B cell (primary cell): ENCODE measurements around the gene HEPN1. TPM values are rescaled to one million over a fixed set of nuclear protein-coding genes. Genes with fewer than 3 reads are reported as not detected.

ENCODE experiments used
- ATAC-seq: fragments of 200-7000 bp; cut with Tn5 transposase; one replicate; pipeline ENCODE4 v1.10.0; 2021; ENCODE audit warnings: low read depth, mild to moderate bottlenecking, moderate number of reproducible peaks, moderate library complexity
- CTCF ChIA-PET: fragments of 350-600 bp; sonication (Branson Sonifier 250); formaldehyde crosslinking; loops from one replicate; lab custom pipeline; 2021; ENCODE audit warnings: antibody characterized with exemption, inconsistent platforms; lab: Charles Lee
- POLR2A ChIA-PET: fragments of 350-600 bp; sonication (Branson Sonifier 250); formaldehyde crosslinking; loops from one replicate; lab custom pipeline; 2021; ENCODE audit warnings: antibody characterized with exemption; lab: Charles Lee
- DNase-seq: peaks from one replicate; pipeline ENCODE4 v3.0.0; 2013
- H2AFZ ChIP-seq: 2 replicates; pipeline ENCODE4 v1.6.1; 2012; ENCODE audit warnings: mild to moderate bottlenecking, low read depth, low read length; ENCODE audit not compliant: insufficient read depth, poor library complexity, severe bottlenecking
- H3K27ac ChIP-seq, 2 donors: 1 replicate in 1 of 2; 2 replicates in 1 of 2; pipeline ENCODE4 v1.5.1; 2012 to 2013; ENCODE audit warnings: low read length in 2 of 2, mild to moderate bottlenecking in 2 of 2, moderate library complexity in 1 of 2
- H3K27me3 ChIP-seq, 4 experiments: fragments of 200-600 bp in 1 of 4; sonication (generic) in 1 of 4; replicated peaks in 1 of 4; 1 replicate in 2 of 4; 2 replicates in 2 of 4; pipeline versions ENCODE4 v1.6.1 to v1.7.0; 2013 to 2016; ENCODE audit warnings: low read length in 3 of 4, mild to moderate bottlenecking in 2 of 4, mixed read lengths in 1 of 4, moderate library complexity in 1 of 4; ENCODE audit not compliant: insufficient read depth in 4 of 4, control insufficient read depth in 3 of 4; ENCODE audit errors: control extremely low read depth in 1 of 4
- H3K36me3 ChIP-seq, 2 experiments: replicated peaks in 1 of 2; 1 replicate in 1 of 2; 2 replicates in 1 of 2; pipeline versions ENCODE4 v1.6.1 to v1.7.1; 2013; ENCODE audit warnings: low read length in 1 of 2; ENCODE audit not compliant: insufficient read depth in 2 of 2, control insufficient read depth in 1 of 2; ENCODE audit errors: control extremely low read depth in 1 of 2, extremely low read depth in 1 of 2
- H3K4me1 ChIP-seq, 2 donors: fragments of 200-600 bp in 1 of 2; sonication (generic) in 1 of 2; 1 replicate in 1 of 2; 2 replicates in 1 of 2; pipeline versions ENCODE4 v1.5.1 to v1.6.1; 2013 to 2017; ENCODE audit warnings: low read length in 2 of 2; ENCODE audit not compliant: control insufficient read depth in 2 of 2, insufficient read depth in 2 of 2
- H3K4me2 ChIP-seq: replicated peaks from 2 replicates; pipeline ENCODE3; 2012; ENCODE audit warnings: mild to moderate bottlenecking, low read depth, low read length; ENCODE audit not compliant: poor library complexity, severe bottlenecking
- H3K4me3 ChIP-seq, 5 experiments: fragments of 200-600 bp in 1 of 5; sonication (generic) in 1 of 5; 1 replicate in 3 of 5; 2 replicates in 2 of 5; pipeline versions ENCODE4 v1.5.1 to v1.7.0; 2011 to 2016; ENCODE audit warnings: low read length in 4 of 5, mild to moderate bottlenecking in 4 of 5, low read depth in 2 of 5, control low read depth in 1 of 5, moderate library complexity in 1 of 5; ENCODE audit not compliant: insufficient read depth in 1 of 5; ENCODE audit errors: control extremely low read depth in 1 of 5, extremely low read depth in 1 of 5
- H3K79me2 ChIP-seq: fragments of 200-600 bp; sonication (generic); one replicate; pipeline ENCODE4 v1.6.0; 2016; ENCODE audit warnings: low read length; ENCODE audit not compliant: control insufficient read depth, insufficient read depth
- H3K9ac ChIP-seq: fragments of 200-600 bp; sonication (generic); 2 replicates; pipeline ENCODE4 v1.6.1; 2017; ENCODE audit warnings: mild to moderate bottlenecking, low read length, moderate library complexity
- H3K9me3 ChIP-seq, 3 donors: one replicate each; pipeline versions ENCODE4 v1.6.1 to v1.7.1; 2013; ENCODE audit warnings: low read length in 2 of 3; ENCODE audit not compliant: control insufficient read depth in 2 of 3, insufficient read depth in 1 of 3; ENCODE audit errors: control extremely low read depth in 1 of 3
- H4K20me1 ChIP-seq: 2 replicates; pipeline ENCODE4 v1.6.0; 2012; ENCODE audit warnings: mild to moderate bottlenecking, low read length; ENCODE audit not compliant: insufficient read depth, control insufficient read depth, poor library complexity, severe bottlenecking
- H3K27ac Mint-ChIP-seq: one replicate; pipeline ENCODE4 v1.8.0; 2021; ENCODE audit warnings: mixed read lengths
- H3K27me3 Mint-ChIP-seq: one replicate; pipeline ENCODE4 v1.8.0; 2021; ENCODE audit warnings: mixed read lengths
- H3K4me1 Mint-ChIP-seq: one replicate; pipeline ENCODE4 v1.8.0; 2021; ENCODE audit warnings: mixed read lengths
- H3K4me3 Mint-ChIP-seq: one replicate; pipeline ENCODE4 v1.8.0; 2021; ENCODE audit warnings: mixed read lengths
- H3K9me3 Mint-ChIP-seq: one replicate; pipeline ENCODE4 v1.8.0; 2022; ENCODE audit warnings: mixed read lengths; ENCODE audit not compliant: insufficient read depth
- EZH2 ChIP-seq: IDR thresholded peaks from 2 replicates; pipeline ENCODE4 v1.6.1; 2012; ENCODE audit warnings: borderline replicate concordance, low read depth, mild to moderate bottlenecking, moderate library complexity, low read length; ENCODE audit not compliant: insufficient read depth, poor library complexity, severe bottlenecking
- WGBS: methylation state at CpG from one replicate; pipeline ENCODE4 v1.1.5; 2013; ENCODE audit warnings: missing lambda C conversion rate; ENCODE audit not compliant: insufficient coverage; 5-methylcytosine and 5-hydroxymethylcytosine counted together
- intact Hi-C: fragments of 100-400 bp; cut with micrococcal nuclease; formaldehyde crosslinking; loops from one replicate; pipeline ENCODE4 v1.10.0; 2022
- polyA plus RNA-seq: library from polyadenylated mRNA; depleted of rRNA; stranded (reverse); fragments of >200 nt; gene quantifications from 2 replicates; pipeline ENCODE4 v1.2.3, GENCODE V29; 2012
- total RNA-seq, 2 donors: library from RNA; stranded (reverse); fragments of 120-200 nt in 1 of 2; gene quantifications; 1 replicate in 1 of 2; 2 replicates in 1 of 2; pipeline versions ENCODE4 v1.2.3 to v1.2.4, GENCODE V29; 2013 to 2022
- TF ChIP-seq, protein P1 (sequence below): fragments of 200-600 bp; IDR thresholded peaks from one replicate; pipeline ENCODE4 v1.8.0; 2022; ENCODE audit warnings: antibody characterized with exemption, mild to moderate bottlenecking

The HEPN1 gene
- total and polyA plus RNA-seq, 2 donors (not counting 1 experiment from before 2014, with no cell fraction given): not detected

DNA sequence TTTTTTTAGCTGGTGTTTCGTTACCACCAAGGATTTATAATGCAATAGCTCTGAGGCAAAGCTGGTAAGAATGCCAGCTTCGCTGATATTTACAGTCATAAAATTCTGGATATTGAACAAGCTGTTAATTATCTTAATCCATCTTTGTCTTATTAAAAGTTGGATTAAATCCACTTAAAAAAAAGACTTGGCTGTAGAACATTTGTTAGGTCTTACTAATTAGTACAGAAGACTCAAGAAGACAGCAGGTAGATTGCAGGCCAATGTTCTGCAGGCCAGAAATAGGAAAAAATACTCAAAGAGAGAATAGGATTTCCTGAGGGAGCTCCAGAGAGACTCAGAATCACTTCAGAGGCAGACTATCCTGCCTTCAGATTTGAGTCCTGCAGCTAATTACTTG is 28.9 kb upstream of the HEPN1 start:
- Histone ChIP-seq H3K79me2 (no peaks in the 10 kb centered on the region), H3K4me3 (no peak overlapping the region), H3K9me3 (peaks cover 0 to 4% (median 0%) of the 10 kb centered on the region in 3 donors), H3K9ac (no peak overlapping the region), H3K36me3 (no peaks in the 10 kb centered on the region), H3K27ac (no peak overlapping the region), H4K20me1 (no peaks in the 10 kb centered on the region), H3K4me2 (no peak overlapping the region), H3K4me1 (no peaks in the 10 kb centered on the region), H2AFZ (no peak overlapping the region), H3K27me3 (peaks cover 0 to 6% (median 3%) of the 10 kb centered on the region in 4 experiments)
- ATAC-seq (no peak), DNase-seq (no peak)
- H3K4me3 Mint-ChIP-seq: no peak overlapping the region
- ChIA-PET POLR2A (no interaction called here), CTCF (no interaction called here)
- TF ChIP-seq EZH2: no peak
- TF ChIP-seq, protein P1, sequence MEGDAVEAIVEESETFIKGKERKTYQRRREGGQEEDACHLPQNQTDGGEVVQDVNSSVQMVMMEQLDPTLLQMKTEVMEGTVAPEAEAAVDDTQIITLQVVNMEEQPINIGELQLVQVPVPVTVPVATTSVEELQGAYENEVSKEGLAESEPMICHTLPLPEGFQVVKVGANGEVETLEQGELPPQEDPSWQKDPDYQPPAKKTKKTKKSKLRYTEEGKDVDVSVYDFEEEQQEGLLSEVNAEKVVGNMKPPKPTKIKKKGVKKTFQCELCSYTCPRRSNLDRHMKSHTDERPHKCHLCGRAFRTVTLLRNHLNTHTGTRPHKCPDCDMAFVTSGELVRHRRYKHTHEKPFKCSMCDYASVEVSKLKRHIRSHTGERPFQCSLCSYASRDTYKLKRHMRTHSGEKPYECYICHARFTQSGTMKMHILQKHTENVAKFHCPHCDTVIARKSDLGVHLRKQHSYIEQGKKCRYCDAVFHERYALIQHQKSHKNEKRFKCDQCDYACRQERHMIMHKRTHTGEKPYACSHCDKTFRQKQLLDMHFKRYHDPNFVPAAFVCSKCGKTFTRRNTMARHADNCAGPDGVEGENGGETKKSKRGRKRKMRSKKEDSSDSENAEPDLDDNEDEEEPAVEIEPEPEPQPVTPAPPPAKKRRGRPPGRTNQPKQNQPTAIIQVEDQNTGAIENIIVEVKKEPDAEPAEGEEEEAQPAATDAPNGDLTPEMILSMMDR: no peak
- intact Hi-C loops: no loop called here
- H3K27me3 Mint-ChIP-seq: peaks cover 30% of the 10 kb centered on the region
- H3K9me3 Mint-ChIP-seq: no peaks in the 10 kb centered on the region
- no peaks in the 10 kb centered on the region for H3K4me1 Mint-ChIP-seq
- H3K27ac Mint-ChIP-seq: no peak overlapping the region
- WGBS: no CpG with 5 or more reads among the region's 2 CpGs

DNA sequence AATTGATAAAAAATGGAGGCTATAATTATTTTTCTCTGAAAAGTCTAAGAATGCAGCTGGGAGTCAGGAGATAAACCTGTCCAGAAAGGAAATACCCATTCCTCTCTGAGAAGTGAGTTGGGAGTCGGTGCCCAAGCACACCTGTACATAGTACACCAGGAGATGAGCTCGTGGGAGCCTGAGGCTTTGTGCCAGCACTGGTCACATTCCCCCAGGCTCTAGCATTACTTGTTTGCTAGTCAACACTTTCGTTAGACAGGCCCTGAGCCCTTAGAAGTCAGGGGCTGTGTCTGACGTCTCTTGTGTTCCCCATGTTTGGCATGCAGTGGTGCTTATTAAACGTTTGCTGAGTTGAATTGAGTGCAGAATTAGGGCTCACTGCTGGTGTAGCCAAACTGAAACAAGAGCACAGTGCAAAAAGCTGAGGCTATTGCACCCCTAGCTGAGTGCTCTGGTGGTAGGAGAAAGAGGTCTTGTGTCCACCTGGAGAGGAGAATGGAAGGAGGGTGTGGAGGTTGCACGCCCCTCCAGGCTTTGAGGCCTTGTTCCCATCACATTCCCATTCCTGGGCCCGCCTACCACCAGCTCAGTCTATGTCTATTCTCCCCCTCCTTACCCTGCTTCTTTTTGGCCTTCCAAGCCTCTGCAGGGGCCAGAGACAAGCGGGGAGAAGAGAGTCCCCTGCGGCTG is 28.2 kb upstream of the HEPN1 start:
- WGBS: 74% methylated on average over 7 of the region's 9 CpGs
- no peak overlapping the region for H3K4me3 ChIP-seq
- no peak overlapping the region for H3K4me2 ChIP-seq
- intact Hi-C loops: no loop called here
- ATAC-seq (no peak), DNase-seq (no peak)
- no peaks in the 10 kb centered on the region for H4K20me1 ChIP-seq
- Mint-ChIP-seq H3K27me3 (peaks cover 30% of the 10 kb centered on the region), H3K9me3 (no peaks in the 10 kb centered on the region), H3K27ac (no peak overlapping the region), H3K4me1 (no peaks in the 10 kb centered on the region), H3K4me3 (no peak overlapping the region)
- no peak for TF ChIP-seq EZH2
- TF ChIP-seq, protein P1: no peak
- H3K27ac ChIP-seq: no peak overlapping the region
- no peak overlapping the region for H2AFZ ChIP-seq
- H3K36me3 ChIP-seq: no peaks in the 10 kb centered on the region
- H3K27me3 ChIP-seq: peaks cover 0 to 6% (median 3%) of the 10 kb centered on the region in 4 experiments
- peaks cover 0 to 4% (median 0%) of the 10 kb centered on the region in 3 donors for H3K9me3 ChIP-seq
- no peak overlapping the region for H3K9ac ChIP-seq
- H3K4me1 ChIP-seq: no peaks in the 10 kb centered on the region
- CTCF ChIA-PET: interaction anchor here (1.8 kb wide), 1 partner anchor 14 kb away, joined by 7 read pairs; no protein-coding TSS in a partner anchor
- POLR2A ChIA-PET: no interaction called here
- no peaks in the 10 kb centered on the region for H3K79me2 ChIP-seq
